Measurements from ENCODE around the gene ANKRD12.

DNA sequence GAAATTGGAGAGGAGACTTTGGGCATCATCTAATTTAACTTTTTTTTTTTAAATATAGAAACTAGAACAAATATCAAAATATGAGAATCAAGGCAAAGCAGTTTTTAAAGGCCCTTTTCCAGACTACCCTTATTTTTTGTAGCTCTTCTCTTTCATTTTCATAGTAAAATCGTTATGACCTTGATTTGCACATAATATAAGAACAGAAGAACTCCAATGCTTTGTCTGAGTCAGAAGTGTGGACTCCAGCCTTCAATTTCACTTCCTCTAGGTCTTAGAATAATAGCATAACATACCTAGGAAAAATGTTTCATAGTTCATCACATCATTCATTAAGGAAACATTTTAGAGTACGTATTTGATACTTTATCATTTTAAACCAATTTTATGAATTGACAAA is 74.4 kb downstream of the ANKRD12 start:
- TF ChIP-seq, protein P1, sequence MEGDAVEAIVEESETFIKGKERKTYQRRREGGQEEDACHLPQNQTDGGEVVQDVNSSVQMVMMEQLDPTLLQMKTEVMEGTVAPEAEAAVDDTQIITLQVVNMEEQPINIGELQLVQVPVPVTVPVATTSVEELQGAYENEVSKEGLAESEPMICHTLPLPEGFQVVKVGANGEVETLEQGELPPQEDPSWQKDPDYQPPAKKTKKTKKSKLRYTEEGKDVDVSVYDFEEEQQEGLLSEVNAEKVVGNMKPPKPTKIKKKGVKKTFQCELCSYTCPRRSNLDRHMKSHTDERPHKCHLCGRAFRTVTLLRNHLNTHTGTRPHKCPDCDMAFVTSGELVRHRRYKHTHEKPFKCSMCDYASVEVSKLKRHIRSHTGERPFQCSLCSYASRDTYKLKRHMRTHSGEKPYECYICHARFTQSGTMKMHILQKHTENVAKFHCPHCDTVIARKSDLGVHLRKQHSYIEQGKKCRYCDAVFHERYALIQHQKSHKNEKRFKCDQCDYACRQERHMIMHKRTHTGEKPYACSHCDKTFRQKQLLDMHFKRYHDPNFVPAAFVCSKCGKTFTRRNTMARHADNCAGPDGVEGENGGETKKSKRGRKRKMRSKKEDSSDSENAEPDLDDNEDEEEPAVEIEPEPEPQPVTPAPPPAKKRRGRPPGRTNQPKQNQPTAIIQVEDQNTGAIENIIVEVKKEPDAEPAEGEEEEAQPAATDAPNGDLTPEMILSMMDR (IDR thresholded peaks at IDR 0.05): no peak
- TF ChIP-seq SIN3A (IDR thresholded peaks at IDR 0.05; ENCODE audit: borderline replicate concordance, insufficient read depth, low read depth, low read length): no peak
- TF ChIP-seq TCF7L2 (IDR thresholded peaks at IDR 0.05; ENCODE audit: low read depth, low read length): no peak
- TF ChIP-seq POLR2AphosphoS5 (IDR thresholded peaks at IDR 0.05; ENCODE audit: low read depth, low read length): no peak
- TF ChIP-seq, protein P2, sequence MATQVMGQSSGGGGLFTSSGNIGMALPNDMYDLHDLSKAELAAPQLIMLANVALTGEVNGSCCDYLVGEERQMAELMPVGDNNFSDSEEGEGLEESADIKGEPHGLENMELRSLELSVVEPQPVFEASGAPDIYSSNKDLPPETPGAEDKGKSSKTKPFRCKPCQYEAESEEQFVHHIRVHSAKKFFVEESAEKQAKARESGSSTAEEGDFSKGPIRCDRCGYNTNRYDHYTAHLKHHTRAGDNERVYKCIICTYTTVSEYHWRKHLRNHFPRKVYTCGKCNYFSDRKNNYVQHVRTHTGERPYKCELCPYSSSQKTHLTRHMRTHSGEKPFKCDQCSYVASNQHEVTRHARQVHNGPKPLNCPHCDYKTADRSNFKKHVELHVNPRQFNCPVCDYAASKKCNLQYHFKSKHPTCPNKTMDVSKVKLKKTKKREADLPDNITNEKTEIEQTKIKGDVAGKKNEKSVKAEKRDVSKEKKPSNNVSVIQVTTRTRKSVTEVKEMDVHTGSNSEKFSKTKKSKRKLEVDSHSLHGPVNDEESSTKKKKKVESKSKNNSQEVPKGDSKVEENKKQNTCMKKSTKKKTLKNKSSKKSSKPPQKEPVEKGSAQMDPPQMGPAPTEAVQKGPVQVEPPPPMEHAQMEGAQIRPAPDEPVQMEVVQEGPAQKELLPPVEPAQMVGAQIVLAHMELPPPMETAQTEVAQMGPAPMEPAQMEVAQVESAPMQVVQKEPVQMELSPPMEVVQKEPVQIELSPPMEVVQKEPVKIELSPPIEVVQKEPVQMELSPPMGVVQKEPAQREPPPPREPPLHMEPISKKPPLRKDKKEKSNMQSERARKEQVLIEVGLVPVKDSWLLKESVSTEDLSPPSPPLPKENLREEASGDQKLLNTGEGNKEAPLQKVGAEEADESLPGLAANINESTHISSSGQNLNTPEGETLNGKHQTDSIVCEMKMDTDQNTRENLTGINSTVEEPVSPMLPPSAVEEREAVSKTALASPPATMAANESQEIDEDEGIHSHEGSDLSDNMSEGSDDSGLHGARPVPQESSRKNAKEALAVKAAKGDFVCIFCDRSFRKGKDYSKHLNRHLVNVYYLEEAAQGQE (IDR thresholded peaks at IDR 0.05; ENCODE audit: insufficient read depth in 1 of 2, low read depth in 2 of 2, low read length in 1 of 2): no peak
